HepG2 (cell line): Measurements from ENCODE around the gene CECR2. TPM values are rescaled to one million over a fixed set of nuclear protein-coding genes. Genes with fewer than 3 reads are reported as not detected.

Source experiments
- ATAC-seq: fragments of 200-7000 bp; cut with Tn5 transposase; 3 replicates; pipeline ENCODE4 v1.9.1; 2020; ENCODE audit warnings: mild to moderate bottlenecking, moderate library complexity
- BruUV-seq: library from RNA; stranded (reverse); fragments of 400-500 nt; replicated peaks from 2 replicates; lab custom pipeline; 2021; lab: Mats Ljungman, UMichigan
- CTCF ChIA-PET: fragments of 300-600 bp; formaldehyde crosslinking; extraction: SDS; loops from one replicate; lab custom pipeline; 2021; ENCODE audit warnings: low total read pairs, inconsistent platforms, low intra/inter-chr PET ratio; lab: Yijun Ruan, JAX
- POLR2A ChIA-PET: fragments of 350-600 bp; sonication (Branson Sonifier 250); formaldehyde crosslinking; loops from one replicate; lab custom pipeline; 2020; ENCODE audit warnings: antibody characterized with exemption, inconsistent platforms; lab: Yijun Ruan, JAX
- DNase-seq: peaks from one replicate; pipeline ENCODE4 v3.0.0-alpha.2; 2015; ENCODE audit warnings: low spot score
- FAIRE-seq: peaks from 3 replicates; lab custom pipeline; 2011; peaks lifted over from hg19 to GRCh38; lab: Jason Lieb, UNC
- H2AFZ ChIP-seq: one replicate; pipeline ENCODE4 v1.6.1; 2011; ENCODE audit warnings: low read length, inconsistent platforms
- H3K27ac ChIP-seq: fragments of 300-600 bp; 3 replicates; pipeline ENCODE4 v1.8.0; 2011; ENCODE audit warnings: mixed run types, mild to moderate bottlenecking, mixed read lengths, low read length, inconsistent platforms; ENCODE audit not compliant: insufficient read depth; ENCODE audit errors: extremely low read length
- H3K27me3 ChIP-seq, 2 experiments: fragments of 200-600 bp in 1 of 2; 2 replicates in 1 of 2; 3 replicates in 1 of 2; pipeline versions ENCODE4 v1.6.0 to v1.8.0; 2011; ENCODE audit warnings: low read length in 2 of 2, mild to moderate bottlenecking in 2 of 2, moderate library complexity in 2 of 2, inconsistent platforms in 1 of 2; ENCODE audit not compliant: insufficient read depth in 2 of 2, control insufficient read depth in 1 of 2
- H3K36me3 ChIP-seq, 2 experiments: fragments of 200-600 bp in 1 of 2; replicated peaks in 1 of 2; 2 replicates in 1 of 2; 3 replicates in 1 of 2; pipeline versions ENCODE4 v1.5.1 to v1.8.0; 2011; ENCODE audit warnings: low read length in 2 of 2, inconsistent platforms in 1 of 2; ENCODE audit not compliant: insufficient read depth in 2 of 2, control insufficient read depth in 1 of 2
- H3K4me1 ChIP-seq: 2 replicates; pipeline ENCODE4 v1.5.1; 2012; ENCODE audit warnings: low read length, inconsistent platforms; ENCODE audit not compliant: insufficient read depth
- H3K4me2 ChIP-seq: 2 replicates; pipeline ENCODE4 v1.6.0; 2011; ENCODE audit warnings: low read depth, low read length, inconsistent platforms
- H3K4me3 ChIP-seq, 3 experiments: fragments of 200-600 bp in 1 of 3; sonication (generic), shearing (Covaris generic) in 1 of 3; replicated peaks in 1 of 3; 2 replicates each; pipeline ENCODE4 v1.5.1; 2011 to 2016; ENCODE audit warnings: low read length in 3 of 3, inconsistent platforms in 2 of 3, low read depth in 2 of 3, mild to moderate bottlenecking in 2 of 3, control low read depth in 1 of 3, mixed read lengths in 1 of 3; ENCODE audit not compliant: insufficient read depth in 1 of 3
- H3K79me2 ChIP-seq: one replicate; pipeline ENCODE4 v1.6.1; 2011; ENCODE audit warnings: low read length, inconsistent platforms; ENCODE audit not compliant: insufficient read depth
- H3K9ac ChIP-seq: 2 replicates; pipeline ENCODE4 v1.6.0; 2011; ENCODE audit warnings: mild to moderate bottlenecking, low read depth, low read length, inconsistent platforms; ENCODE audit not compliant: insufficient read depth
- H3K9me3 ChIP-seq: 2 replicates; pipeline ENCODE4 v1.5.1; 2012; ENCODE audit warnings: mild to moderate bottlenecking, low read length
- H4K20me1 ChIP-seq: 2 replicates; pipeline ENCODE4 v1.6.0; 2011; ENCODE audit warnings: inconsistent platforms, mild to moderate bottlenecking, low read length, moderate library complexity; ENCODE audit not compliant: insufficient read depth
- ATF4 ChIP-seq, 2 experiments: fragments of 450-650 bp in 1 of 2; sonication (generic) in 1 of 2; formaldehyde crosslinking; IDR thresholded peaks; 2 replicates each; pipeline versions ENCODE4 v1.5.0 to v1.8.0; 2020 to 2022; ENCODE audit warnings: mild to moderate bottlenecking in 1 of 2, missing genetic modification reagents in 1 of 2
- DZIP1 ChIP-seq: sonication (generic); formaldehyde crosslinking; IDR thresholded peaks from 2 replicates; pipeline ENCODE4 v1.5.0; 2020; ENCODE audit warnings: mild to moderate bottlenecking, missing genetic modification reagents
- HOXA7 ChIP-seq: sonication (generic); formaldehyde crosslinking; IDR thresholded peaks from 2 replicates; pipeline ENCODE4 v1.8.1; 2022; ENCODE audit warnings: mild to moderate bottlenecking, missing genetic modification reagents, moderate library complexity
- NFYC ChIP-seq: IDR thresholded peaks from 2 replicates; pipeline ENCODE4 v1.6.1; 2016; ENCODE audit warnings: missing genetic modification reagents, missing compliant biosample characterization
- NRL ChIP-seq: sonication (generic); formaldehyde crosslinking; IDR thresholded peaks from 2 replicates; pipeline ENCODE4 v1.5.0; 2020; ENCODE audit warnings: missing genetic modification reagents, mild to moderate bottlenecking, moderate library complexity, borderline replicate concordance
- RCOR2 ChIP-seq: IDR thresholded peaks from 2 replicates; pipeline ENCODE4 v1.6.1; 2016; ENCODE audit warnings: missing biosample characterization, missing genetic modification reagents
- RFXANK ChIP-seq: IDR thresholded peaks from 2 replicates; pipeline ENCODE4 v1.6.1; 2016
- SMAD9 ChIP-seq: sonication (generic); formaldehyde crosslinking; IDR thresholded peaks from 2 replicates; pipeline ENCODE4 v1.5.1; 2020; ENCODE audit warnings: mild to moderate bottlenecking, missing genetic modification reagents
- SNAPC5 ChIP-seq: sonication (generic); formaldehyde crosslinking; IDR thresholded peaks from 2 replicates; pipeline ENCODE4 v1.8.1; 2023; ENCODE audit warnings: mild to moderate bottlenecking, missing genetic modification reagents, borderline replicate concordance
- TEF ChIP-seq: sonication (generic); formaldehyde crosslinking; IDR thresholded peaks from 2 replicates; pipeline ENCODE4 v1.5.0; 2020; ENCODE audit warnings: missing genetic modification reagents
- TGIF2 ChIP-seq: IDR thresholded peaks from 2 replicates; pipeline ENCODE4 v1.6.1; 2016; ENCODE audit warnings: control low read depth, missing compliant biosample characterization
- ZEB1 ChIP-seq: IDR thresholded peaks from 2 replicates; pipeline ENCODE4 v1.6.1; 2012; ENCODE audit warnings: mild to moderate bottlenecking, low read depth, inconsistent platforms; ENCODE audit not compliant: insufficient replicate concordance
- ZKSCAN8 ChIP-seq: IDR thresholded peaks from 2 replicates; pipeline ENCODE4 v1.6.1; 2016; ENCODE audit warnings: borderline replicate concordance, missing genetic modification reagents, missing compliant biosample characterization
- ZNF343 ChIP-seq: sonication (generic); formaldehyde crosslinking; IDR thresholded peaks from 2 replicates; pipeline ENCODE4 v1.4.0; 2020; ENCODE audit warnings: mild to moderate bottlenecking, missing genetic modification reagents
- ZNF484 ChIP-seq: sonication (generic); formaldehyde crosslinking; IDR thresholded peaks from 2 replicates; pipeline ENCODE4 v1.5.1; 2020; ENCODE audit warnings: mild to moderate bottlenecking, low read depth, missing genetic modification reagents, borderline replicate concordance
- ZNF773 ChIP-seq: sonication (generic); formaldehyde crosslinking; IDR thresholded peaks from 2 replicates; pipeline ENCODE4 v1.4.0; 2020; ENCODE audit warnings: missing genetic modification reagents, borderline replicate concordance
- ZSCAN12 ChIP-seq: sonication (generic); formaldehyde crosslinking; IDR thresholded peaks from 2 replicates; pipeline ENCODE4 v1.9.0; 2021; ENCODE audit warnings: mild to moderate bottlenecking, missing genetic modification reagents
- WGBS: methylation state at CpG from one replicate; pipeline ENCODE4 v1.1.6; 2017; ENCODE audit warnings: low lambda C conversion rate; 5-methylcytosine and 5-hydroxymethylcytosine counted together
- in situ Hi-C: cut with HindIII; loops from 2 replicates; pipeline ENCODE4 v1.10.0; 2017; ENCODE audit warnings: low pct_unique_long_range_greater_than_20kb; ENCODE audit not compliant: extremely low pct_ligation_motif_present
- intact Hi-C: fragments of 100-400 bp; cut with micrococcal nuclease; formaldehyde crosslinking; loops from one replicate; pipeline ENCODE4 v1.10.0; 2022; ENCODE audit not compliant: unreplicated experiment
- polyA plus RNA-seq, 8 experiments: library from polyadenylated mRNA; depleted of rRNA in 3 of 8; stranded (reverse) in 7 of 8; unstranded in 1 of 8; fragments of >200 nt; fragmentation: Illumina TruSeq in 4 of 8; extraction: Trizol in 4 of 8; gene quantifications; 2 replicates each; pipeline versions ENCODE4 v1.2.1 to v1.2.3, GENCODE V29; 2011 to 2016; ENCODE audit warnings: low read depth in 4 of 8, missing spikeins in 1 of 8, mixed read lengths in 1 of 8; ENCODE audit not compliant: insufficient read depth in 1 of 8
- total RNA-seq, 5 experiments: library from RNA; depleted of rRNA; stranded (reverse); fragments of >200 nt; fragmentation: Illumina TruSeq; extraction: Trizol; gene quantifications; 2 replicates each; pipeline ENCODE4 v1.2.3, GENCODE V29; 2016; ENCODE audit warnings: low read depth in 1 of 5

CECR2 gene
- total and polyA plus RNA-seq, 2 of the 13 experiments (the other 11 are each of a cell fraction or from before 2014, with no cell fraction given): not detected

GRCh38 chr22:17346578-17346977 lies 22.7 kb upstream of the CECR2 start:
- Histone ChIP-seq H3K9me3 (no peaks in the 10 kb centered on the region), H3K9ac (no peak overlapping the region), H4K20me1 (no peaks in the 10 kb centered on the region), H3K4me3 (no peak overlapping the region), H3K36me3 (no peaks in the 10 kb centered on the region), H3K27me3 (no peaks in the 10 kb centered on the region), H3K79me2 (no peaks in the 10 kb centered on the region), H3K27ac (no peak overlapping the region), H3K4me1 (no peaks in the 10 kb centered on the region), H3K4me2 (no peak overlapping the region), H2AFZ (no peak overlapping the region)
- ChIA-PET POLR2A (no interaction called here), CTCF (no interaction called here)
- ATAC-seq (no peak), FAIRE-seq (no peak), DNase-seq (no peak)
- intact Hi-C loops: no loop called here
- BruUV-seq: no TSS peak
- TF ChIP-seq TEF (CRISPR knock-in tag) (no peak), NFYC (CRISPR knock-in tag) (no peak), ZNF484 (no peak), DZIP1 (CRISPR knock-in tag) (no peak)
- in situ Hi-C loops: no loop called here
- 65% methylated on average over 4 of the region's 4 CpGs for WGBS

- FAIRE-seq: no peak
- in situ Hi-C loops: no loop called here
- ATAC-seq: no peak
- POLR2A ChIA-PET: no interaction called here
- Histone ChIP-seq H4K20me1 (no peaks in the 10 kb centered on the region), H3K27me3 (no peaks in the 10 kb centered on the region), H3K4me1 (no peaks in the 10 kb centered on the region), H3K9ac (no peak overlapping the region), H3K36me3 (no peaks in the 10 kb centered on the region), H3K4me3 (no peak overlapping the region), H2AFZ (no peak overlapping the region), H3K9me3 (no peaks in the 10 kb centered on the region), H3K27ac (no peak overlapping the region), H3K79me2 (no peaks in the 10 kb centered on the region), H3K4me2 (no peak overlapping the region)
- no TSS peak for BruUV-seq
- no peak for DNase-seq
- WGBS: 75% methylated on average over 5 of the region's 11 CpGs
- intact Hi-C loops: no loop called here
- CTCF ChIA-PET: no interaction called here
- no peak for TF ChIP-seq ZKSCAN8
- no peak for TF ChIP-seq ZNF773 (CRISPR knock-in tag)
- TF ChIP-seq RCOR2 (CRISPR knock-in tag): no peak
- TF ChIP-seq HOXA7 (CRISPR knock-in tag): no peak
- no peak for TF ChIP-seq SNAPC5 (CRISPR knock-in tag)
- no peak for TF ChIP-seq SMAD9 (CRISPR knock-in tag)
- TF ChIP-seq ZSCAN12: no peak
- TF ChIP-seq RFXANK (CRISPR knock-in tag): no peak
- TF ChIP-seq ZEB1: no peak
- TF ChIP-seq ATF4 (CRISPR knock-in tag; IDR thresholded peaks at IDR 0.05): no peak
- TF ChIP-seq NRL: no peak
- no peak for TF ChIP-seq TGIF2 (CRISPR knock-in tag)
- TF ChIP-seq ZNF343 (CRISPR knock-in tag): no peak
Measured at GRCh38 chr22:17347724-17348123, 21.5 kb upstream of the CECR2 start.
